ENCODE results near the gene RDH11.
"Not testable (repeated sequence)": the region's sequence is repeated elsewhere in the genome, so short reads cannot be mapped to it uniquely, and the experiment has no call there.

Gene RDH11

GRCh38 chr14:67704484-67705089, 9.0 kb upstream of the RDH11 start:
- DNase-seq (ENCODE audit: low read depth in 2 of 2) = no peak

GRCh38 chr14:67703997-67704396, 8.4 kb upstream of the RDH11 start:
- no peak for DNase-seq (ENCODE audit: low read depth in 2 of 2)

- DNase-seq (ENCODE audit: low read depth in 2 of 2) = not testable (repeated sequence)
Measured at GRCh38 chr14:67701492-67701891, 5.9 kb upstream of the RDH11 start, which contains the start of gene RDH12. TSS of gene RDH12 (plus strand) at chr14:67701886. CDS start at chr14:67722643, 20,757 bp downstream.

- DNase-seq (ENCODE audit: low read depth in 2 of 2) = no peak
Measured at GRCh38 chr14:67698179-67698578, 2.6 kb upstream of the RDH11 start.

- DNase-seq (ENCODE audit: low read depth in 2 of 2) = no peak
Measured at GRCh38 chr14:67697006-67697405, 1.4 kb upstream of the RDH11 start.

GRCh38 chr14:67694791-67695393, 672 bp downstream of the RDH11 start:
- DNase-seq (ENCODE audit: low read depth in 2 of 2) = peak; percentile 61 to 67

GRCh38 chr14:67690011-67690410, 5.6 kb downstream of the RDH11 start:
- DNase-seq (ENCODE audit: low read depth in 2 of 2) = no peak

GRCh38 chr14:67683842-67684241, 11.7 kb downstream of the RDH11 start:
- no peak for DNase-seq (ENCODE audit: low read depth in 2 of 2)

GRCh38 chr14:67680941-67681340, 14.6 kb downstream of the RDH11 start:
- no peak for DNase-seq (ENCODE audit: low read depth in 2 of 2)

- DNase-seq (ENCODE audit: low read depth in 2 of 2) = no peak
Measured at GRCh38 chr14:67680121-67680602, 15.4 kb downstream of the RDH11 start.

GRCh38 chr14:67679006-67679405, 16.6 kb downstream of the RDH11 start:
- no peak for DNase-seq (ENCODE audit: low read depth in 2 of 2)

GRCh38 chr14:67675219-67675582, 20.4 kb downstream of the RDH11 start:
- DNase-seq (ENCODE audit: low read depth in 2 of 2) = no peak

- DNase-seq (ENCODE audit: low read depth in 2 of 2) = peak in 1 of 2 donors; percentile 74
Measured at GRCh38 chr14:67674480-67675218, 20.9 kb downstream of the RDH11 start, which contains the start of gene VTI1B. TSS of gene VTI1B (minus strand) at chr14:67674632. CDS start at chr14:67674489, 143 bp downstream.

GRCh38 chr14:67674139-67674479, 21.5 kb downstream of the RDH11 start:
- peak in 1 of 2 donors; percentile 31 for DNase-seq (ENCODE audit: low read depth in 2 of 2)

GRCh38 chr14:67673451-67673850, 22.1 kb downstream of the RDH11 start:
- no peak for DNase-seq (ENCODE audit: low read depth in 2 of 2)

- DNase-seq (ENCODE audit: low read depth in 2 of 2) = no peak
Measured at GRCh38 chr14:67668559-67668958, 27.0 kb downstream of the RDH11 start.

- DNase-seq (ENCODE audit: low read depth in 2 of 2) = no peak
Measured at GRCh38 chr14:67666750-67667449, 28.7 kb downstream of the RDH11 start.

- DNase-seq (ENCODE audit: low read depth in 2 of 2) = no peak
Measured at GRCh38 chr14:67665868-67666267, 29.7 kb downstream of the RDH11 start.

GRCh38 chr14:67663633-67664032, 31.9 kb downstream of the RDH11 start:
- DNase-seq (ENCODE audit: low read depth in 2 of 2) = no peak

GRCh38 chr14:67653651-67654280, 41.8 kb downstream of the RDH11 start:
- DNase-seq (ENCODE audit: low read depth in 2 of 2) = no peak

- DNase-seq (ENCODE audit: low read depth in 2 of 2) = no peak
Measured at GRCh38 chr14:67652189-67652588, 43.4 kb downstream of the RDH11 start.

- no peak for DNase-seq (ENCODE audit: low read depth in 2 of 2)
Measured at GRCh38 chr14:67650694-67651093, 44.9 kb downstream of the RDH11 start.

All from stimulated activated CD8-positive, alpha-beta memory T cell treated with anti-CD3 and anti-CD28 coated beads, Interleukin-7, amount 100 ng/mL, for 4 hours (primary cell).